Heart right ventricle (tissue), 16 donors: ENCODE measurements around the gene INSYN1. TPM values are rescaled to one million over a fixed set of nuclear protein-coding genes. Genes with fewer than 3 reads are reported as not detected.
"Not testable (repeated sequence)": the region's sequence is repeated elsewhere in the genome, so short reads cannot be mapped to it uniquely, and the experiment has no call there.

ENCODE experiments used
- ATAC-seq, 8 donors: fragments of 200-7000 bp; cut with Tn5 transposase; one replicate each; pipeline ENCODE4 v1.9.1; 2020; ENCODE audit warnings: mild to moderate bottlenecking in 8 of 8, moderate library complexity in 8 of 8, moderate number of reproducible peaks in 1 of 8
- DNase-seq, 2 donors: peaks; one replicate each; pipeline ENCODE4 v3.0.0-alpha.2; 2020
- H3K27ac ChIP-seq, 10 donors: fragments of 200-600 bp; sonication (generic) in 2 of 10; one replicate each; pipeline versions ENCODE4 v1.5.0 to v1.8.0; 2020 to 2022; ENCODE audit warnings: mild to moderate bottlenecking in 3 of 10
- H3K27me3 ChIP-seq, 7 donors: fragments of 200-600 bp; one replicate each; pipeline ENCODE4 v1.8.0; 2021 to 2022; ENCODE audit warnings: mild to moderate bottlenecking in 2 of 7
- H3K36me3 ChIP-seq, 9 donors: fragments of 200-600 bp; sonication (generic) in 1 of 9; one replicate each; pipeline versions ENCODE4 v1.5.0 to v1.8.0; 2020 to 2022; ENCODE audit warnings: mild to moderate bottlenecking in 2 of 9
- H3K4me1 ChIP-seq, 9 donors: fragments of 200-600 bp; sonication (generic) in 1 of 9; one replicate each; pipeline versions ENCODE4 v1.5.0 to v1.8.0; 2020 to 2022; ENCODE audit warnings: mild to moderate bottlenecking in 4 of 9
- H3K4me3 ChIP-seq, 10 donors: fragments of 200-600 bp; sonication (generic) in 2 of 10; one replicate each; pipeline versions ENCODE4 v1.5.0 to v1.8.0; 2020 to 2022; ENCODE audit warnings: mild to moderate bottlenecking in 7 of 10, moderate library complexity in 2 of 10
- H3K9me3 ChIP-seq, 11 donors: fragments of 200-600 bp in 10 of 11; sonication (generic) in 2 of 11; one replicate each; pipeline versions ENCODE4 v1.5.0 to v1.8.0; 2013 to 2022; ENCODE audit warnings: mild to moderate bottlenecking in 2 of 11, control low read depth in 1 of 11, moderate library complexity in 1 of 11
- WGBS, 2 donors: extraction: QIAGEN DNeasy Blood & Tissue Kit; methylation state at CpG; one replicate each; pipeline ENCODE4 v1.1.7; 2013; ENCODE audit warnings: inconsistent platforms in 1 of 2; 5-methylcytosine and 5-hydroxymethylcytosine counted together
- intact Hi-C, 10 donors: fragments of 100-400 bp; cut with DNase I; formaldehyde crosslinking; loops; one replicate each; pipeline versions ENCODE4 v1.11.1 to v1.14.2; 2022
- polyA plus RNA-seq, 2 donors: library from polyadenylated mRNA; stranded (reverse); fragments of 200-250 nt; gene quantifications; one replicate each; pipeline ENCODE4 v1.2.3, GENCODE V29; 2013
- total RNA-seq, 10 donors: library from RNA; stranded (reverse); fragmentation: NEBNext Ultra II Directional in 3 of 10; extraction: Animal tissue kit (Norgen Biotek cat#: 25700) in 3 of 10; gene quantifications; one replicate each; pipeline versions ENCODE4 v1.2.1 to v1.2.4, GENCODE V29; 2021 to 2023
- TF ChIP-seq, protein P1 (sequence below), 9 donors: fragments of 200-600 bp; sonication (generic) in 2 of 9; IDR thresholded peaks; one replicate each; pipeline versions ENCODE4 v1.5.0 to v1.8.0; 2021 to 2022; ENCODE audit warnings: antibody characterized with exemption in 9 of 9, mild to moderate bottlenecking in 5 of 9, moderate library complexity in 1 of 9
- donor health status: Arrhythmogenic right ventricular cardiomyopathy.
- donor health status: ischemic (EF 13 %, LVEDD 7.1; RV severe dilation, severe dysfunction).
- donor health status: healthy with polysubstance abuse.
- donor health status: DM: no; HTN: yes; CAD: no.
- donor health status: DM: no; HTN: no; CAD: no.
- donor health status: ischemic (EF 25% LVEDD 6.9; RV normal size, moderate dysfunction).
- donor health status: ischemic (EF 25% LVEDD 5.7; RV mildly dilated, moderate dysfunction).
- donor health status: healthy.
- donor health status: DM: yes; HTN: yes; CAD: no.
- donor health status: Ischemic cardiomyopathy.
- donor health status: ischemic (EF 35%, LVEDD 5.7; RV mildly dilated, moderate dysfunction).
- donor health status: nonischemic (EF 11% LVEDD 7.7; RV severe dilation, severe dysfunction).
- donor health status: DM: yes; HTN: yes; CAD: no.
- donor health status: PGD.
- donor health status: ischemic (EF 29% LVEDD 5.4; RV normal size, mild dysfunction).
- donor health status: nonischemic (EF 23%, LVEDD 6.1; RV moderate dilation, normal function).

Gene INSYN1
- total and polyA plus RNA-seq, 12 donors = 56.4 to 221 (median 92.5) TPM

DNA sequence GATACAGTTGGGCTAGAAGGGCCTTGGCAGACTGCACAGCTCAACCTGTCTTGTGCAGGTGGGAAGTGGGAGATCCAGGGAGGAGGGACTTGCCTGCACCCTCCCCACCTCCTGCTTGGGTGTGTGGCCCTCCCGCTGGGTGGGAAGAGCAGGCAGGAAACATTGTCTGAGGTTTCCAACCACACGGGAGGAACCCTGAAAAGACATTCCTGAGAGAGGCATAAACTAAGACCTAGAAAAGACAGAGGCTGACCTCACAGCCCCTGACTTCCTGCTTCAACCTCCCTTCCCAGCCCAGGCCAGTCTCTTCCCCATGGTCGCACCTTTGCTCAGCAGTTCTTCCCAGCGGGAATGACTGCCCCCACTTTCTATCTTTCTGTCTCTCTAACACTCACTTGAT, 46.3 kb upstream of the INSYN1 start:
- Histone ChIP-seq H3K27ac (peak overlapping the region in 5 of 10 donors; percentile 78 to 90 (median 81)), H3K9me3 (no peaks in the 10 kb centered on the region), H3K27me3 (no peaks in the 10 kb centered on the region), H3K4me1 (peaks cover 13 to 70% (median 45%) of the 10 kb centered on the region in 9 donors), H3K36me3 (no peaks in the 10 kb centered on the region), H3K4me3 (no peak overlapping the region)
- intact Hi-C loops = no loop called here
- ATAC-seq = no peak
- 78 to 81% methylated on average over 4 of the region's 4 CpGs for WGBS, 2 donors
- DNase-seq = no peak
- TF ChIP-seq, protein P1, sequence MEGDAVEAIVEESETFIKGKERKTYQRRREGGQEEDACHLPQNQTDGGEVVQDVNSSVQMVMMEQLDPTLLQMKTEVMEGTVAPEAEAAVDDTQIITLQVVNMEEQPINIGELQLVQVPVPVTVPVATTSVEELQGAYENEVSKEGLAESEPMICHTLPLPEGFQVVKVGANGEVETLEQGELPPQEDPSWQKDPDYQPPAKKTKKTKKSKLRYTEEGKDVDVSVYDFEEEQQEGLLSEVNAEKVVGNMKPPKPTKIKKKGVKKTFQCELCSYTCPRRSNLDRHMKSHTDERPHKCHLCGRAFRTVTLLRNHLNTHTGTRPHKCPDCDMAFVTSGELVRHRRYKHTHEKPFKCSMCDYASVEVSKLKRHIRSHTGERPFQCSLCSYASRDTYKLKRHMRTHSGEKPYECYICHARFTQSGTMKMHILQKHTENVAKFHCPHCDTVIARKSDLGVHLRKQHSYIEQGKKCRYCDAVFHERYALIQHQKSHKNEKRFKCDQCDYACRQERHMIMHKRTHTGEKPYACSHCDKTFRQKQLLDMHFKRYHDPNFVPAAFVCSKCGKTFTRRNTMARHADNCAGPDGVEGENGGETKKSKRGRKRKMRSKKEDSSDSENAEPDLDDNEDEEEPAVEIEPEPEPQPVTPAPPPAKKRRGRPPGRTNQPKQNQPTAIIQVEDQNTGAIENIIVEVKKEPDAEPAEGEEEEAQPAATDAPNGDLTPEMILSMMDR (IDR thresholded peaks at IDR 0.05) = no peak

DNA sequence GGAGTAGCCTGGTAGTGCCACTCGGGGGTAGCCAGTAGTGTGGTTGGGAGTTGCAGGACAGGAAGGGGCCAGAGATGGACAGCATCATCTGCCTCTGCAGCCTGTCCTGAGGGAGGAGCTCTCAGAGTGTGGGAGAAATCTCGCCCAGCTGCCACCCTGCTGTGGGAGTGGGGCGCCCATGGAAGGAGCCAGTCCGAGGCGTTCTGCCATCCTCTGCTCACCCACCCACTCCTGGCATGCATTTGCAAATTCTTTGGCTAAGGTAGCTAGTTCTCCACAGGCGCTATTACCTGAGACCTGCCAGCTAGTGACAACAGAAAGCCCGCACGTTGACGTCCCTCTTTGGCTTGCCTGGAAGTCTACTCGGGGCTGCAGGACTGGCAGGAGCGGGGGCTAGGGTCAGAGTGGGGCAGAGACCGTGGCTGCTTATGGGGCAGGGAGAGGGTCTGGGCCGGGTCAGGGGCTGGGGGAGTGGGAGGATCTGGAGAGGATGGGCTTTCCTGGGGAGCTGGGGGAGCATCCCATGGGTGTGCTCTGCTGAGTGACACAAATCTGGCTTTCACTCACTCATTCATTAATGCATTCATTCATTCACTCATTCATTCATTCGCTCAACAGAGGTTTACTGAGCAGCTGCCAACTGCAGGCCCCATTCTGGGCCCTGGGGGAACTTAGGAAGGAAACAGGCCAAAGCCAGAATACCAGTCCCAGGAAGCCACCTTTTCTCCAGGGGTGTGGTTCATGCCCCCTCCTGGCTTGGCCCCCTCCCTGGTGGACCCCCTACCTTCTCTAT, 44.4 kb upstream of the INSYN1 start:
- H3K27me3 ChIP-seq = no peaks in the 10 kb centered on the region
- TF ChIP-seq, protein P1 (IDR thresholded peaks at IDR 0.05) = no peak
- H3K27ac ChIP-seq = no peak overlapping the region
- no peak overlapping the region for H3K4me3 ChIP-seq
- WGBS, 2 donors = 81 to 83% methylated on average over 14 of the region's 14 CpGs
- H3K36me3 ChIP-seq = no peaks in the 10 kb centered on the region
- H3K9me3 ChIP-seq = no peaks in the 10 kb centered on the region
- ATAC-seq (no peak), DNase-seq (no peak)
- intact Hi-C loops = no loop called here
- peaks cover 13 to 55% (median 33%) of the 10 kb centered on the region in 9 donors for H3K4me1 ChIP-seq

DNA sequence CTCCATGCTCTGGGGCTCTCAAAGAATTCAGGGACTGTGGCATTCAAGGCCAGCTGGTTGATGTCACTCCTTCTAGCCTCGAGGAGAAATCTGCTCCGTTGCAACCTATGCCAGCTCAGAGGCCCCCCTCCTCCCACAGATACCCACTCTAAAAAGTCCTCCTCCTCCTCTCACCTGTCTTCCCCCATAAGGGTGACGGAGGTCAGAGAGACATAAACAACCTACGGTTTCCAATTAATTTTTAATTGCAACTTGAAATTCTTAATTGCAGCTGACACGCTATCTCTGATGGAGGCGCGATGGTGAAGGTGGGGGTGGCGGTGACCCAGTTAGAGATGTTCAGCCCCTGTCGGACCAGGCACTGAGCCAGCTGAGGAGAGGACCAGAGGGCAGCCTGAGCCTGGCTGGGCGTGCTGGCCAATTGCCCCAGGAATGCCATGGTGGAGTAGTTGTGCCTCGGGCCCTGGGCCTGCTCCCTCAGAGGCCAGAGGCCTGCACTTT, 43.2 kb upstream of the INSYN1 start:
- DNase-seq (peak; percentile 65 to 70), ATAC-seq (peak in 3 of 8 donors; percentile 7 to 52 (median 43))
- no peaks in the 10 kb centered on the region for H3K36me3 ChIP-seq
- intact Hi-C loops = no loop called here
- peak overlapping the region in 1 of 10 donors; percentile 36 for H3K27ac ChIP-seq
- no peaks in the 10 kb centered on the region for H3K9me3 ChIP-seq
- TF ChIP-seq, protein P1 (IDR thresholded peaks at IDR 0.05) = no peak
- WGBS, 2 donors = 45 to 62% methylated on average over 11 of the region's 11 CpGs
- H3K4me3 ChIP-seq = no peak overlapping the region
- H3K27me3 ChIP-seq = no peaks in the 10 kb centered on the region
- peaks cover 5 to 53% (median 22%) of the 10 kb centered on the region in 9 donors for H3K4me1 ChIP-seq

DNA sequence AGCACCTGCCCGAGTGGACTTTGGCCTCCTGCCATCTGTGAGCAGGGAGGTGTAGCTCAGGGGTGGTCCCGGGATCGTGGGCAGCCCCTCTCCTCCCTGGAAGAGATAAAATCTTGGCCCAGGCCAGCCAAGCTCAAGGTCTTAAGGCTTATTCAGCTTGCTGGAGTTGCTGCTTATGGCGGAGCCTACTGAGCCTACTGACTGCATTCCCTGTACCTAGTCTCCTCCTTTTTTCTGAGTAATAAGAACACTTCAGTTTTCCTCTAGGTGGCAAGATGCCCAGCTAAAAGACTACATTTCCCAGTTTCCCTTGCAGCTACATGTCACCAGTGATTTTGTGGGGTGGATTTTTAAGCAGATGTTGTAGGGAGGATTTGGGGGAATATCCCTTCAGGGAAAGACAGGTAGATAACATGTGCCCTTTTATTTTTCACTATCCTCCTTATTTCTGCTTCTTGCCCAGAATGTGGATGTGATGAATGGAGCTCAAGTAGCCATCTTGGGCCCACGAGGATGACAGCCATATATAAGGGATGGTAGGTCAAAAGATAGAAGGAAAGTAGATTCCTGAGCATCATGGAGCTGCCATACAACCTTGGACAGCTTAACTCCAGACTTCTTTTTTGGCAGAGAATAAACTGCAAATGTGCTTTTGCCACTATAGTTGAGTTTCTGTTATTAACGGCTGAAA, 41.4 kb upstream of the INSYN1 start:
- Histone ChIP-seq H3K27ac (no peak overlapping the region), H3K27me3 (no peaks in the 10 kb centered on the region), H3K4me3 (no peak overlapping the region), H3K36me3 (no peaks in the 10 kb centered on the region), H3K4me1 (peaks cover 0 to 35% (median 7%) of the 10 kb centered on the region in 9 donors), H3K9me3 (no peaks in the 10 kb centered on the region)
- TF ChIP-seq, protein P1 (IDR thresholded peaks at IDR 0.05) = no peak
- no peak for ATAC-seq
- intact Hi-C loops = no loop called here
- no peak for DNase-seq
- 73 to 78% methylated on average over 6 of the region's 6 CpGs for WGBS, 2 donors

DNA sequence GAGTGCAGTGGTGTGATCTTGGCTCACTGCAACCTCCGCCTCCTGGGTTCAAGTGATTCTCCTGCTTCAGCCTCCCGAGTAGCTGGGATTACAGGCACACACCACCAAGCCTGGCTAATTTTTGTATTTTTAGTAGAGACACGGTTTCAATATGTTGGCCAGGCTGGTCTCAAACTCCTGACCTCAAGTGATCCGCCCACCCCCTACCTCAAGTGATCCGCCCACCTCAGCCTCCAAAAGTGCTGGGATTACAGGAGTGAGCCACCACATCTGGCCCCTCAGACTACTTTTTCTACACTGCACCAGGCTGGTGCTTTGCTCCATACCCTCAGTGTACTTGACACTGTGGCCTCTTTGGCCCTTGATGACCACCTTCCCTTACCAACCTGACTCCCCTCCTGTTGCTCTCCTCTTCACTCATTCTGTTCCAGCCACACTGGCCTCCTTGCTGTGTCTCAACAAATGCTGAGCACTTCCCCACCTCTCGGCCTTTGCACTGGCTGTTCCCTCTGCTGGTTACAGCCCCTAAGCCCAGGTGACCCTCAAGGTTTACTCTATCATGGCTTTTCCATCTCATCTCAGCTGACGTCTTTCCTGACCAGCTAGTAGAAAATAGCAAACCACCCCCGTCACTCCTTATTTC, 39.9 kb upstream of the INSYN1 start:
- intact Hi-C loops, ATAC-seq: not testable (repeated sequence)

More for the DNA sequence above, 39.9 kb upstream of the INSYN1 start:
- Histone ChIP-seq H3K27ac (peak overlapping the region in 3 of 10 donors; percentile 8 to 68 (median 21)), H3K4me1 (peaks cover 0 to 27% (median 4%) of the 10 kb centered on the region in 9 donors)
- H3K9me3 ChIP-seq, DNase-seq, H3K4me3 ChIP-seq, H3K36me3 ChIP-seq, H3K27me3 ChIP-seq: not testable (repeated sequence)
- 86 to 93% methylated on average over 8 of the region's 8 CpGs for WGBS, 2 donors
